BLaER1 (cell line): ENCODE data around the gene HELZ.
"Not testable (repeated sequence)": the region's sequence is repeated elsewhere in the genome, so short reads cannot be mapped to it uniquely, and the experiment has no call there.

Source experiments
- H3K27ac ChIP-seq: shearing (Covaris generic); formaldehyde crosslinking; 2 replicates; pipeline ENCODE4 v1.8.1; 2022
- H3K27me3 ChIP-seq: shearing (Covaris generic); formaldehyde crosslinking; 2 replicates; pipeline ENCODE4 v1.8.1; 2022
- H3K36me3 ChIP-seq: shearing (Covaris generic); formaldehyde crosslinking; 2 replicates; pipeline ENCODE4 v1.8.1; 2022
- H3K4me1 ChIP-seq: shearing (Covaris generic); formaldehyde crosslinking; 2 replicates; pipeline ENCODE4 v1.8.1; 2022
- H3K4me2 ChIP-seq: shearing (Covaris generic); formaldehyde crosslinking; 2 replicates; pipeline ENCODE4 v1.8.1; 2022
- H3K4me3 ChIP-seq: shearing (Covaris generic); formaldehyde crosslinking; 2 replicates; pipeline ENCODE4 v1.8.1; 2022
- H3K9ac ChIP-seq: shearing (Covaris generic); formaldehyde crosslinking; 2 replicates; pipeline ENCODE4 v1.8.1; 2022
- H3K9me3 ChIP-seq: shearing (Covaris generic); formaldehyde crosslinking; 2 replicates; pipeline ENCODE4 v1.8.1; 2022
- H4K20me1 ChIP-seq: shearing (Covaris generic); formaldehyde crosslinking; 2 replicates; pipeline ENCODE4 v1.8.1; 2022
- Cebpa-rat ChIP-seq: shearing (Covaris generic); IDR thresholded peaks from 2 replicates; pipeline ENCODE4 v1.8.1; 2022

The HELZ gene

GRCh38 chr17:67041531-67041930, 203.5 kb downstream of the HELZ start:
- Histone ChIP-seq H3K4me2 (no peak overlapping the region), H3K9ac (no peak overlapping the region), H3K27ac (no peak overlapping the region), H3K4me3 (no peak overlapping the region), H3K27me3 (no peaks in the 10 kb centered on the region), H3K9me3 (no peaks in the 10 kb centered on the region), H3K4me1 (peaks cover 18% of the 10 kb centered on the region), H4K20me1 (no peaks in the 10 kb centered on the region), H3K36me3 (no peaks in the 10 kb centered on the region)
- no peak for TF ChIP-seq Cebpa-rat

- not testable (repeated sequence) for H3K27me3 ChIP-seq, H3K9me3 ChIP-seq, H3K4me2 ChIP-seq, H3K27ac ChIP-seq, H4K20me1 ChIP-seq, H3K36me3 ChIP-seq, H3K4me3 ChIP-seq, H3K9ac ChIP-seq
- peaks cover 18% of the 10 kb centered on the region for H3K4me1 ChIP-seq
These were observed 203.9 kb downstream of the HELZ start for GRCh38 chr17:67041119-67041518.

GRCh38 chr17:67040652-67041051, 204.3 kb downstream of the HELZ start:
- H3K36me3 ChIP-seq = no peaks in the 10 kb centered on the region
- no peak overlapping the region for H3K27ac ChIP-seq
- no peak overlapping the region for H3K9ac ChIP-seq
- H3K4me3 ChIP-seq = no peak overlapping the region
- H3K9me3 ChIP-seq = no peaks in the 10 kb centered on the region
- no peak for TF ChIP-seq Cebpa-rat
- peaks cover 18% of the 10 kb centered on the region for H3K4me1 ChIP-seq
- H4K20me1 ChIP-seq = no peaks in the 10 kb centered on the region
- H3K27me3 ChIP-seq = no peaks in the 10 kb centered on the region
- peak overlapping the region; percentile 54 for H3K4me2 ChIP-seq

GRCh38 chr17:67038861-67039365, 206.1 kb downstream of the HELZ start:
- Histone ChIP-seq H3K9me3 (no peaks in the 10 kb centered on the region), H3K4me2 (no peak overlapping the region), H3K36me3 (no peaks in the 10 kb centered on the region), H3K27me3 (no peaks in the 10 kb centered on the region), H3K4me1 (peaks cover 18% of the 10 kb centered on the region), H3K9ac (no peak overlapping the region), H3K4me3 (no peak overlapping the region), H3K27ac (no peak overlapping the region), H4K20me1 (no peaks in the 10 kb centered on the region)
- TF ChIP-seq Cebpa-rat = no peak

GRCh38 chr17:67035131-67036083, 209.6 kb downstream of the HELZ start:
- Histone ChIP-seq H3K27me3 (no peaks in the 10 kb centered on the region), H3K4me3 (no peak overlapping the region), H3K9ac (no peak overlapping the region), H3K4me1 (peaks cover 3% of the 10 kb centered on the region), H3K27ac (no peak overlapping the region), H4K20me1 (no peaks in the 10 kb centered on the region), H3K9me3 (no peaks in the 10 kb centered on the region), H3K36me3 (no peaks in the 10 kb centered on the region), H3K4me2 (no peak overlapping the region)
- no peak for TF ChIP-seq Cebpa-rat

- Histone ChIP-seq H3K4me1 (no peaks in the 10 kb centered on the region), H3K4me2 (no peak overlapping the region), H3K36me3 (no peaks in the 10 kb centered on the region), H4K20me1 (no peaks in the 10 kb centered on the region), H3K9me3 (no peaks in the 10 kb centered on the region), H3K27ac (no peak overlapping the region), H3K4me3 (no peak overlapping the region), H3K9ac (no peak overlapping the region), H3K27me3 (no peaks in the 10 kb centered on the region)
- no peak for TF ChIP-seq Cebpa-rat
These were observed 211.4 kb downstream of the HELZ start for GRCh38 chr17:67033613-67034012.

- no peaks in the 10 kb centered on the region for H4K20me1 ChIP-seq
- no peaks in the 10 kb centered on the region for H3K36me3 ChIP-seq
- H3K9ac ChIP-seq = no peak overlapping the region
- no peak overlapping the region for H3K4me2 ChIP-seq
- H3K27ac ChIP-seq = no peak overlapping the region
- H3K9me3 ChIP-seq = no peaks in the 10 kb centered on the region
- TF ChIP-seq Cebpa-rat = no peak
- no peaks in the 10 kb centered on the region for H3K4me1 ChIP-seq
- H3K4me3 ChIP-seq = no peak overlapping the region
- no peaks in the 10 kb centered on the region for H3K27me3 ChIP-seq
These were observed 212.0 kb downstream of the HELZ start for GRCh38 chr17:67032985-67033384.

GRCh38 chr17:67032382-67032781, 212.6 kb downstream of the HELZ start:
- Histone ChIP-seq H3K27ac (no peak overlapping the region), H3K27me3 (no peaks in the 10 kb centered on the region), H3K4me2 (no peak overlapping the region), H3K9me3 (no peaks in the 10 kb centered on the region), H4K20me1 (no peaks in the 10 kb centered on the region), H3K9ac (no peak overlapping the region), H3K36me3 (no peaks in the 10 kb centered on the region), H3K4me3 (no peak overlapping the region), H3K4me1 (no peaks in the 10 kb centered on the region)
- TF ChIP-seq Cebpa-rat = no peak

- Histone ChIP-seq H3K9ac (no peak overlapping the region), H4K20me1 (no peaks in the 10 kb centered on the region), H3K4me2 (no peak overlapping the region), H3K36me3 (no peaks in the 10 kb centered on the region), H3K9me3 (no peaks in the 10 kb centered on the region), H3K27me3 (no peaks in the 10 kb centered on the region), H3K4me1 (no peaks in the 10 kb centered on the region), H3K4me3 (no peak overlapping the region), H3K27ac (no peak overlapping the region)
- TF ChIP-seq Cebpa-rat = no peak
These were observed 214.4 kb downstream of the HELZ start for GRCh38 chr17:67030641-67031040.

- Histone ChIP-seq H3K4me1 (no peaks in the 10 kb centered on the region), H3K9ac (no peak overlapping the region), H3K9me3 (no peaks in the 10 kb centered on the region), H3K27me3 (no peaks in the 10 kb centered on the region), H3K27ac (no peak overlapping the region), H3K36me3 (no peaks in the 10 kb centered on the region), H4K20me1 (no peaks in the 10 kb centered on the region), H3K4me2 (no peak overlapping the region), H3K4me3 (no peak overlapping the region)
- TF ChIP-seq Cebpa-rat = no peak
These were observed 217.9 kb downstream of the HELZ start for GRCh38 chr17:67027031-67027628.
